Activated T-helper 1 cell treated with anti-CD3 and anti-CD28 coated beads, Interleukin-2, amount 50 U/mL, for 16 hours (primary cell): ENCODE measurements around the gene NEU4.

Experiments used
- DNase-seq, 2 donors: peaks; one replicate each; pipeline ENCODE4 v3.0.0-alpha.2; 2020; ENCODE audit warnings: low read depth in 1 of 2, low spot score in 1 of 2

The NEU4 gene

GRCh38 chr2:241862775-241863535, 54.0 kb downstream of the NEU4 start:
- DNase-seq, result no peak

DNA sequence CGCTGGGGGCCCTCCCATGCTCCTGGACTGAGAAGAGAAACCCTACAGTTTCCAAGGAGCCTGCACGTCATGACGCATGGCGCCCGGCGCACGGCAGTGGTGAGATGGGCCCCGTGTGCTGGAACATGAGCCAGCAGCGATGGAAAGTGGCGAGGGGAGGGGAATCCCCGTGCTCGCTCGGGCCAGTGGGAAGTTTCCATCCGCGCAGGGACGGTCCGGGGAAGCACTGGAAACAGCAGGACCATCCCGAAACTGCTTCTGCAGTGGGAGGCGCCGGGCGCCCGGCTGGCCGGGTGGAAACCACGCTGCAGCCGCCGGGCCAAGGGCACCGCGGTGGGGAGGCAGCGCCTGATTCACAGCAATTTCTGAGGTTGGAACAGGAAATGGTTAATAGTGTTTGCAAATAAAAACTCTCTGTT, 54.6 kb downstream of the NEU4 start:
- DNase-seq, result peak in 1 of 2 donors; percentile 43

DNA sequence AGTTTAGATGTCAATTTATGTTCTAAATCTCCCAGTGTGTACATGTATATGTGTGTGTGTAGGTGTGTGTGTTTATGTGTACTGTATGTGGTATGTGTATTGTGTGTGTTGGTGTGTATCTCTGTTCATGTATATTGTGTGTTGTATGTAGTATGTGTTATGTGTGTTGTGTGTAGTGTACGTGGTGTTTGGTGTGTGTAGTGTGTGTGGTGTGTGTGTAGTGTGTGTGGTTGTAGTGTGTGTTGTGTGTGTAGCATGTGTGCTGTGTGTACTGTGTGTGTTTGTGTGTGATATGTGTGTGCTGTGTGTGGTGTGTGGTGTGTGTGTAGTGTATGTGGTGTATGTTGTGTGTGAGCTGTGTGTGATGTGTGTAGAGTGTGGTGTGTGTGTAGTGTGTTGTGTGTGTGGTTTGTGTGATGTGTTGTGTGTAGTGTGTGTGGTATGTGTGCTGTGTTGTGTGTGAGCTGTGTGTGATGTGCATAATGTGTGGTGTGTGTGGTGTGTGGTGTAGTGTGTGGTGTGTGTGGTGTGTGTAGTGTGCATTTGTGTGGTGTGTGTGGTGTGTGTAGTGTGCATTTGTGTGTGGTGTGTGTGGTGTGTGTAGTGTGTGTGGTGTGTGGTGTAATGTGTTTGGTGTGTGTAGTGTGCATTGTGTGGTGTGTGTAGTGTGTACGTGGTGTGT, 55.3 kb downstream of the NEU4 start:
- DNase-seq, result no peak

DNA sequence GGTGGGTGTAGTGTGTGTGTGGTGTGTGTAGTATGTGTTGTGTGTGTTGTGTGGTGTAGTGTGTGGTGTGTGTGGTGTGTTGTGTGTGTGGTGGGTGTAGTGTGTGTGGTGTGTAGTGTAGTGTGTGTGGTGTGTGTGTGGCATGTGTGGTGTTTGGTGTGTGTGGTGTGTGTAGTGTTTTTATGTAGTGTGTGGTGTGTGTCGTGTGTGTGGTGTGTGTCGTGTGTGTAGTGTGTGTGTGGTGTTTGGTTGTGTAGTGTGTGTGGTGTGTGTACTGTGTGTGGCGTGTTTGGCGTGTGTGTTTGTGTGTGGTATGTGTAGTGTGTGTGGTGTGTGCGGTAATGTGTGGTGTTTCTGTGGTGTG, 55.8 kb downstream of the NEU4 start:
- no peak for DNase-seq

- DNase-seq, result no peak
Measured at GRCh38 chr2:241865416-241865956, 56.5 kb downstream of the NEU4 start.

GRCh38 chr2:241865957-241866789, 57.2 kb downstream of the NEU4 start:
- DNase-seq, result no peak
